Fibroblast of lung (primary cell): ENCODE data around the gene APOE. TPM values are rescaled to one million over a fixed set of nuclear protein-coding genes. Genes with fewer than 3 reads are reported as not detected.
A peak's percentile ranks its signal among the peaks of the same experiment; 100 is the strongest.

Experiments used
- DNase-seq, 2 donors: peaks; one replicate each; pipeline versions ENCODE4 v3.0.0 to v3.0.0-alpha.2; 2010; ENCODE audit warnings: low read depth in 2 of 2
- H2AFZ ChIP-seq: 2 replicates; pipeline ENCODE4 v1.5.1; 2012; ENCODE audit warnings: low read length, control low read depth, inconsistent platforms
- H3K27ac ChIP-seq: 2 replicates; pipeline ENCODE4 v1.5.1; 2011; ENCODE audit warnings: low read length, control low read depth; ENCODE audit not compliant: insufficient read depth
- H3K27me3 ChIP-seq: 2 replicates; pipeline ENCODE4 v1.5.1; 2011; ENCODE audit warnings: mild to moderate bottlenecking, low read length; ENCODE audit not compliant: control insufficient read depth, insufficient read depth
- H3K36me3 ChIP-seq: 2 replicates; pipeline ENCODE4 v1.5.1; 2011; ENCODE audit warnings: low read length; ENCODE audit not compliant: control insufficient read depth, insufficient read depth
- H3K4me1 ChIP-seq: 2 replicates; pipeline ENCODE4 v1.5.1; 2011; ENCODE audit warnings: low read length; ENCODE audit not compliant: control insufficient read depth, insufficient read depth; ENCODE audit errors: extremely low read depth
- H3K4me2 ChIP-seq: 2 replicates; pipeline ENCODE4 v1.5.1; 2011; ENCODE audit warnings: low read length, control low read depth; ENCODE audit not compliant: insufficient read depth; ENCODE audit errors: extremely low read depth
- H3K4me3 ChIP-seq, 4 experiments: fragments of 200-600 bp in 1 of 4; sonication (generic) in 1 of 4; replicated peaks in 1 of 4; 2 replicates each; pipeline ENCODE4 v1.5.1; 2011 to 2016; ENCODE audit warnings: low read length in 4 of 4, low read depth in 3 of 4, mild to moderate bottlenecking in 3 of 4, control low read depth in 2 of 4, inconsistent platforms in 1 of 4, mixed read lengths in 1 of 4; ENCODE audit not compliant: insufficient read depth in 1 of 4; ENCODE audit errors: control extremely low read depth in 1 of 4
- H3K79me2 ChIP-seq: 2 replicates; pipeline ENCODE4 v1.5.1; 2012; ENCODE audit warnings: mild to moderate bottlenecking, low read length, inconsistent platforms; ENCODE audit not compliant: control insufficient read depth, insufficient read depth
- H3K9ac ChIP-seq: 2 replicates; pipeline ENCODE4 v1.5.1; 2011; ENCODE audit warnings: mild to moderate bottlenecking, low read length, control low read depth; ENCODE audit not compliant: insufficient read depth
- H3K9me3 ChIP-seq: 2 replicates; pipeline ENCODE4 v1.5.1; 2012; ENCODE audit warnings: low read depth, low read length; ENCODE audit not compliant: control insufficient read depth, insufficient read depth
- H4K20me1 ChIP-seq: 2 replicates; pipeline ENCODE4 v1.5.1; 2011; ENCODE audit warnings: low read length; ENCODE audit not compliant: control insufficient read depth, insufficient read depth; ENCODE audit errors: extremely low read depth
- CTCF ChIP-seq, 2 donors: IDR thresholded peaks in 1 of 2; conservative IDR thresholded peaks in 1 of 2; 1 replicate in 1 of 2; 2 replicates in 1 of 2; pipeline ENCODE4 v1.5.1; 2011 to 2012; ENCODE audit warnings: low read length in 2 of 2, control low read depth in 1 of 2, inconsistent platforms in 1 of 2, low read depth in 1 of 2, mild to moderate bottlenecking in 1 of 2
- EZH2 ChIP-seq: IDR thresholded peaks from 2 replicates; pipeline ENCODE4 v1.5.1; 2012; ENCODE audit warnings: low read length, control low read depth, mild to moderate bottlenecking; ENCODE audit errors: missing control alignments
- polyA plus RNA-seq, 2 donors: library from polyadenylated mRNA; depleted of rRNA in 1 of 2; stranded (reverse) in 1 of 2; unstranded in 1 of 2; fragments of >200 nt; gene quantifications; 2 replicates each; pipeline ENCODE4 v1.2.1, GENCODE V29; 2011 to 2012; ENCODE audit warnings: missing spikeins in 1 of 2
- total RNA-seq: library from RNA; depleted of rRNA; stranded (reverse); fragments of >200 nt; gene quantifications from 2 replicates; pipeline ENCODE4 v1.2.1, GENCODE V29; 2014

APOE gene
- total and polyA plus RNA-seq, 2 donors (not counting 1 experiment from before 2014, with no cell fraction given) = 13.4 to 35.0 TPM

GRCh38 chr19:44927746-44928145 is 22.1 kb downstream of the APOE start:
- Histone ChIP-seq H3K4me3 (no peak overlapping the region), H2AFZ (no peak overlapping the region), H3K36me3 (no peaks in the 10 kb centered on the region), H3K27me3 (no peaks in the 10 kb centered on the region), H3K79me2 (no peaks in the 10 kb centered on the region), H3K9ac (no peak overlapping the region), H3K27ac (no peak overlapping the region), H4K20me1 (no peaks in the 10 kb centered on the region), H3K4me1 (peaks cover 12% of the 10 kb centered on the region), H3K9me3 (no peaks in the 10 kb centered on the region), H3K4me2 (peak overlapping the region; percentile 4)
- TF ChIP-seq EZH2 (no peak), CTCF (conservative IDR thresholded peaks at IDR 0.05 in 1 of 2, IDR thresholded peaks at IDR 0.05 in 1 of 2; ENCODE audit: low read depth in 1 of 2, low read length in 2 of 2) (no peak)
- peak; percentile 49 to 94 for DNase-seq

GRCh38 chr19:44930088-44930487 is 24.5 kb downstream of the APOE start:
- no peaks in the 10 kb centered on the region for H3K79me2 ChIP-seq
- no peaks in the 10 kb centered on the region for H3K36me3 ChIP-seq
- H4K20me1 ChIP-seq = no peaks in the 10 kb centered on the region
- TF ChIP-seq EZH2 = no peak
- TF ChIP-seq CTCF (conservative IDR thresholded peaks at IDR 0.05 in 1 of 2, IDR thresholded peaks at IDR 0.05 in 1 of 2; ENCODE audit: low read depth in 1 of 2, low read length in 2 of 2) = no peak
- H3K4me1 ChIP-seq = peaks cover 10% of the 10 kb centered on the region
- no peak overlapping the region for H3K4me2 ChIP-seq
- no peak for DNase-seq
- H3K4me3 ChIP-seq = no peak overlapping the region
- no peak overlapping the region for H3K9ac ChIP-seq
- no peak overlapping the region for H2AFZ ChIP-seq
- no peak overlapping the region for H3K27ac ChIP-seq
- H3K27me3 ChIP-seq = no peaks in the 10 kb centered on the region
- H3K9me3 ChIP-seq = no peaks in the 10 kb centered on the region

GRCh38 chr19:44931541-44931940 is 25.9 kb downstream of the APOE start:
- Histone ChIP-seq H3K27me3 (no peaks in the 10 kb centered on the region), H3K4me2 (no peak overlapping the region)

More at GRCh38 chr19:44931541-44931940, 25.9 kb downstream of the APOE start:
- H2AFZ ChIP-seq = no peak overlapping the region
- no peaks in the 10 kb centered on the region for H3K36me3 ChIP-seq
- DNase-seq = no peak
- H3K9ac ChIP-seq = no peak overlapping the region
- H3K4me3 ChIP-seq = no peak overlapping the region
- H4K20me1 ChIP-seq = no peaks in the 10 kb centered on the region
- TF ChIP-seq EZH2 (no peak), CTCF (conservative IDR thresholded peaks at IDR 0.05 in 1 of 2, IDR thresholded peaks at IDR 0.05 in 1 of 2; ENCODE audit: low read depth in 1 of 2, low read length in 2 of 2) (no peak)
- H3K27ac ChIP-seq = no peak overlapping the region
- H3K79me2 ChIP-seq = no peaks in the 10 kb centered on the region
- H3K4me1 ChIP-seq = peaks cover 2% of the 10 kb centered on the region
- H3K9me3 ChIP-seq = no peaks in the 10 kb centered on the region
